Stomach (tissue), 4 donors: ENCODE measurements around the gene PMFBP1.

Experiments used
- CTCF ChIP-seq, 7 experiments: fragments of 450-650 bp in 4 of 7; fragments of 200-600 bp in 3 of 7; sonication (generic) in 3 of 7; IDR thresholded peaks; one replicate each; pipeline ENCODE4 v1.5.1; 2016 to 2019; ENCODE audit warnings: antibody characterized with exemption in 7 of 7, control low read depth in 2 of 7, mild to moderate bottlenecking in 1 of 7
- POLR2A ChIP-seq, 4 donors: fragments of 450-650 bp; IDR thresholded peaks; one replicate each; pipeline ENCODE4 v1.6.1; 2016; ENCODE audit warnings: antibody characterized with exemption in 4 of 4, control low read depth in 2 of 4, mild to moderate bottlenecking in 1 of 4, moderate library complexity in 1 of 4
- POLR2AphosphoS5 ChIP-seq, 3 donors: sonication (generic); formaldehyde crosslinking; IDR thresholded peaks; one replicate each; pipeline ENCODE4 v1.6.1; 2016; ENCODE audit warnings: antibody characterized with exemption in 3 of 3

GRCh38 chr16:72125635-72126428, 46.1 kb downstream of the PMFBP1 start:
- no peak for TF ChIP-seq POLR2A (IDR thresholded peaks at IDR 0.05)
- TF ChIP-seq CTCF (IDR thresholded peaks at IDR 0.05): no peak
- TF ChIP-seq POLR2AphosphoS5 (IDR thresholded peaks at IDR 0.05): no peak
